Progenitor cell of endocrine pancreas (in vitro differentiated cells): ENCODE measurements around the gene CCDC106. TPM values are rescaled to one million over a fixed set of nuclear protein-coding genes. Genes with fewer than 3 reads are reported as not detected.
A peak's percentile ranks its signal among the peaks of the same experiment; 100 is the strongest.

Experiments used
- DNase-seq: peaks from one replicate; pipeline ENCODE4 v3.0.0; 2021; ENCODE audit warnings: low spot score; ENCODE audit not compliant: unreplicated experiment
- H3K27ac Mint-ChIP-seq: 2 replicates; pipeline ENCODE4 v1.8.0; 2021; ENCODE audit warnings: mild to moderate bottlenecking, moderate library complexity, mixed read lengths
- H3K27me3 Mint-ChIP-seq: 2 replicates; pipeline ENCODE4 v1.8.0; 2021; ENCODE audit warnings: mixed read lengths
- H3K36me3 Mint-ChIP-seq: 2 replicates; pipeline ENCODE4 v1.8.0; 2022; ENCODE audit warnings: mixed read lengths; ENCODE audit not compliant: insufficient read depth
- H3K4me1 Mint-ChIP-seq: 2 replicates; pipeline ENCODE4 v1.8.0; 2021; ENCODE audit warnings: low read depth, mixed read lengths
- H3K4me3 Mint-ChIP-seq: 2 replicates; pipeline ENCODE4 v1.8.0; 2021; ENCODE audit warnings: low read depth, mild to moderate bottlenecking, moderate library complexity, mixed read lengths
- H3K9me3 Mint-ChIP-seq: 2 replicates; pipeline ENCODE4 v1.8.0; 2021; ENCODE audit warnings: low read depth, mixed read lengths
- CTCF ChIP-seq: fragments of 200-600 bp; sonication (generic); IDR thresholded peaks from one replicate; pipeline ENCODE4 v1.5.0; 2021; ENCODE audit warnings: antibody characterized with exemption, mild to moderate bottlenecking; ENCODE audit not compliant: unreplicated experiment
- total RNA-seq: library from RNA; stranded (reverse); gene quantifications from 2 replicates; pipeline ENCODE4 v1.2.1, GENCODE V29; 2021

Gene CCDC106
- total RNA-seq, 1 donor from 2014 or later, result 23.9 TPM

GRCh38 chr19:55623130-55623529, 24.9 kb upstream of the CCDC106 start:
- H3K27ac Mint-ChIP-seq, result no peak overlapping the region
- no peak for TF ChIP-seq CTCF
- H3K4me1 Mint-ChIP-seq, result peaks cover 9% of the 10 kb centered on the region
- peak overlapping the region; percentile 38 for H3K4me3 Mint-ChIP-seq
- no peak for DNase-seq
- H3K36me3 Mint-ChIP-seq, result peaks cover 2% of the 10 kb centered on the region
- H3K27me3 Mint-ChIP-seq, result no peaks in the 10 kb centered on the region
- H3K9me3 Mint-ChIP-seq, result no peaks in the 10 kb centered on the region

DNA sequence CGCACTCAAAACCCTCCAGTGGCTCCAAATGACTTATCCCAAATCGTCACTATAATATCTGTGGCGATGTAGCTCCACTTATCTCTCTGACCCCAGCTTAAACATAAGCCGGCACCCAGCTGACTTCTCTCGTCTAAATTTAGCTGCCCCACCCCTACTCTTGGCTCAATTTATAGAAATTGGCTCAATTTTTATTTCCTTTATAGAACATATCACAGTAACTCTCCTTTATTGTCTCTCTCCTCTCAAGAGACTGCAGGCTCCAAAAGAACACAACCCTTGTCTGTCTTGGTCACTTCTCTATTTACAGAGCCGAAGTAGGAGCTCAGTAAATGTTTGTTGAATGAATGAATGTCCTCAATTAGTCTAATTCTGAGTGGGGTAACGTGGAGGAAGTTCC, 24.5 kb upstream of the CCDC106 start:
- no peaks in the 10 kb centered on the region for H3K27me3 Mint-ChIP-seq
- no peak for DNase-seq
- peaks cover 9% of the 10 kb centered on the region for H3K4me1 Mint-ChIP-seq
- peaks cover 2% of the 10 kb centered on the region for H3K36me3 Mint-ChIP-seq
- no peak overlapping the region for H3K27ac Mint-ChIP-seq
- no peaks in the 10 kb centered on the region for H3K9me3 Mint-ChIP-seq
- no peak for TF ChIP-seq CTCF
- peak overlapping the region; percentile 86 for H3K4me3 Mint-ChIP-seq

- Mint-ChIP-seq H3K4me1 (peaks cover 9% of the 10 kb centered on the region), H3K9me3 (no peaks in the 10 kb centered on the region), H3K36me3 (peaks cover 2% of the 10 kb centered on the region), H3K4me3 (peak within 1 kb of the TSS; percentile 86), H3K27ac (peak within 1 kb of the TSS; percentile 99), H3K27me3 (no peaks in the 10 kb centered on the region)
- no peak for TF ChIP-seq CTCF
- peak; percentile 93 for DNase-seq
Measured at GRCh38 chr19:55624109-55625003, 23.7 kb upstream of the CCDC106 start, which contains the start of gene ZNF784. Gene ZNF784, minus strand, starts transcription at chr19:55624566. Its CDS starts 5 bp downstream, at chr19:55624561.

DNA sequence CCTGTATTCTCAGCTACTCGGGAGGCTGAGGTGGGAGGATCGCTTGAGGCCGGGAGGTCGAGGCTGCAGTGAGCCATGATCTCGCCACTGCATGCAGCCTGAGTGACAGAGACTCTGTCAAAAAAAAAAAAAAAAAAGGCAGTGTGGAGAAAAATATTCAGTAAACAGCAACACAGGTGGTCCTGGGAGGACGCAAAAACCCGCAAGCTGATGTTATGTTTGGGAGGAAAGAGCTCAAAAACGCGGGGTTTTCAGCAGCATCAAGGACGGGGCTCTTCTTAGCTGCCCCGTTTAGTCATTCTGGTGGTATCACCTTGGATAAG, 23.0 kb upstream of the CCDC106 start:
- Mint-ChIP-seq H3K27me3 (no peaks in the 10 kb centered on the region), H3K36me3 (peaks cover 2% of the 10 kb centered on the region), H3K9me3 (no peaks in the 10 kb centered on the region), H3K4me3 (peak overlapping the region; percentile 86), H3K4me1 (peaks cover 9% of the 10 kb centered on the region), H3K27ac (peak overlapping the region; percentile 99)
- TF ChIP-seq CTCF, result no peak
- DNase-seq, result no peak

DNA sequence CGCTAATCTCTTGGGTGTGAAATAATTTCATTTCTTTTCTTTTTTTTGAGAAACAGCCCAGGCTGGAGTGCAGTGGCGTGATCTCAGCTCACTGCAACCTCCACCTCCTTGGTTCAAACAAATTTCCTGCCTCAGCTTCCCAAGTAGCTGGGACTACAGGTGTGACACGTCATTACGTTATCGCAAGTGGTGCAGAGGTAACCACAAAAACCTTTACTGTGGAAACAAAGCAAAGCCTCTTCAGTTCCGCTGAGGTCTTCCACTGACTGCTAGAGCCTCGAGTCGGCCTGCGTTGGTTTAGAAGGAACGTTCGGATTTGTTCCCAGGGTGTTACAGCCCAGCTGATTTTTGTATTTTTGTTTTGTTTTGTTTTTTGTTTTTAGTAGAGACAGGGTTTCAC, 21.7 kb upstream of the CCDC106 start:
- H3K27ac Mint-ChIP-seq, result no peak overlapping the region
- no peak overlapping the region for H3K4me3 Mint-ChIP-seq
- H3K36me3 Mint-ChIP-seq, result peaks cover 2% of the 10 kb centered on the region

More for the DNA sequence above, 21.7 kb upstream of the CCDC106 start:
- TF ChIP-seq CTCF, result no peak
- peaks cover 9% of the 10 kb centered on the region for H3K4me1 Mint-ChIP-seq
- H3K27me3 Mint-ChIP-seq, result no peaks in the 10 kb centered on the region
- no peak for DNase-seq
- no peaks in the 10 kb centered on the region for H3K9me3 Mint-ChIP-seq
